ENCODE data around the gene C22orf23.

C22orf23 gene

DNA sequence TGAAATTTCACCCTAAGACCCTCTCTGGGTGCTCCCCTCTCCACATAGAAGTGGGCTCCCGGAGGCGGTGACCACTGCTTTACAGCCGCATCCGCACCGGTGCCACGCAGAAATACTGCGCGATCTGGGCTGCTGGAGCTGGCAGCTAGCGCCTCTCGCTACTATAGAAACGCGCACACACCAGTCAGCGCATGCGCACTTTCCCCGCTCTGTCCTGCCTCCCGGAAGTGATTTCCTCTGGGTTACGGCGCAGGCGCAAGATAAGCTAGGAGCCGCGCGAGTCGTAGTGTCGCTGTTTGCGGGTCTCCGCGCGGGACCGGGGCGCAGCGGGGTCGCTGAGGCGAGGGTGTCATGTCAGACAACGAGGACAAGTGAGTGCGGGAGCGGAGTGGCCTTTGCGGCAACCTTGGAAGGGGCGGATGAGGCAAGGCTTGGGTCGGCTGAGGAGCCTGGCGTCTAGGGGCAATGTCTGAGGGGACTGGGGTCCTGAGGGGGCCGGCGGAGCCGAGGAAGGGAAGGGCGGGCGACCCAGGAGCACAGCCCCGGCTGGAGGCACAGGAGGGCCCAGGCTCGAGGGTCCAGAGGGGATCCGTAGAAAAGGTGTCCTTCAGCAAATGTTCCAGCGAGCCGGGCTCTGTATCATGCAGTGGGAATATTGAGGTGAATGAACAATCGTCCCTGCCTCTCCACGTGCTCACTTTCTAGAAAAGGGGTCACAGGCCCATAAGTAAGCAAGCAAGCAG, at the start of gene C22orf23, which contains the start of gene POLR2F:
Gene C22orf23, minus strand, starts transcription at position 165 of the 743 bp plus-strand sequence. CDS start 452 bp downstream, outside the sequence.
Gene POLR2F, plus strand, starts transcription at position 263 of the 743 bp plus-strand sequence. Its CDS starts 89 bp downstream, at position 352.
- DNase-seq = peak; percentile 81

DNA sequence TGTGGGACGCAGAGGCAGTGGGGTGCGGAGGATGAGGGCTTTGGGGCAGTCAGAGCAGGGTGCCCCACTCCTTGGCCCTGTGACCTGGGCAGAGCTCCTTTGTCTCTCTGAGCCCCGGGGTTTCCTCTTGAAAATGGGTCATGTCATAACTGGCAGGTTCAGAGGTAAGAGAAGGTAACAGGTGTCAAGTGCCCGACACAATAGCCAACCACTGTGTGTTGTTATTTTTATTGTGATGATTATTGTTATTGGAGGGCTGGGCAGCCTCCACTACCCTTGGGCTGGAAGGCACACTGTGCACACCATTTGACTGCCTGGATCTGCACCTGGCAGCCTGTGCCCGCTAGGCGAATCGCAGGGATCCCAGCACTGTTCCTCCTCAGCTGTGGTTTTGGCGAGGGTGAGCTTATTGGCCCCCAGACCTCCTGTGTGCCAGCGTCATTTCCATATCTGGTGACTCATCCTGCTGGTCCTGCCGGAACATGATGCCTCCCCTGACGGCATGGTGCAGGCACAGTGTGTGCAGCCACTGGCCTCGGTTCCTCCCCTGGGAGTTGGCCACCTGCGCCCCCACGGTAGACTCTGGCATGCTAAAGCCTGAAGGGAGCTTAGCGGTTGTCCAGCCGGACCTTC, 46.4 kb upstream of the C22orf23 start:
- DNase-seq = no peak

DNA sequence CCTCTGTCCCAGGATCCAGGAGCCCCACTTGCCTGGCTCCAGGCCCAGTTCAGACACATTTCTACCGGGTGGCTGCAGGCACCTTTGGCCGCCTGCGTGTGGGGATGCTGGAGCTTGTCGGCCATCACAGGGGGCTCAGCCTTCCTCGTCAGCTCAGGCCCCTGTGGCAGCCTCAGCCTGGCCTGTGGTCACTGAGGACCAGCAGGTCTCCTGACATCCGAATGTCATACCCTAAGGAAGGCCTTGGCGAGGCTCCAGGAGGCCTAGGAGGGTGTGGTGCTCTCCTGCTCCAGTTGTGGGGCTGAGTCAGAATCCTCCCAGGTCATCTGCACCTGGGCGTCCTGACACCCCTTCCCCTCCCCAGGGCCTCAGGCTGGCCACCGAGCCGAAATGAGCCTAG, 45.8 kb upstream of the C22orf23 start:
- no peak for DNase-seq

GRCh38 chr22:37998543-37998942, 45.1 kb upstream of the C22orf23 start:
- no peak for DNase-seq

- no peak for DNase-seq
Measured at GRCh38 chr22:37996515-37997246, 43.3 kb upstream of the C22orf23 start.

DNA sequence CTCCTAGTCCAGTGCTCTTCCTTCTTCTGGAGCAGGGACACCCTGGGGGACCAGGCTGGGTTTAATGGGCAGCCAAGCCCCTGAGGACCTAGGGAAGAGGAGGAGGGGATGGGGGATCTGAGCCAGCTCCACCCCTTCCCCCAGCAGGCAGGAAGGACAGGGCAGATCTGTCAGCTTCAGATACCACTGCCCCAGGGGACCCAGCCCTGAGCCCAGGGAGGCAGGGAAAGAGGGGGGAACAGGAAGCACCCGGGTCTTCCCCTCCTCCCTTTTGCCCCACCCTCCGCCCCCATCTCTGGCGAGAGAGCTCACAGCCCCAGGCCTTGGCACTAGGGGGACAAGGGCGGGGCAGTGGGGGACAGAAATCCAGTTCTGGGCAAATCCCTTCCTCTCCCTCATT, 42.7 kb upstream of the C22orf23 start:
- DNase-seq = no peak

DNA sequence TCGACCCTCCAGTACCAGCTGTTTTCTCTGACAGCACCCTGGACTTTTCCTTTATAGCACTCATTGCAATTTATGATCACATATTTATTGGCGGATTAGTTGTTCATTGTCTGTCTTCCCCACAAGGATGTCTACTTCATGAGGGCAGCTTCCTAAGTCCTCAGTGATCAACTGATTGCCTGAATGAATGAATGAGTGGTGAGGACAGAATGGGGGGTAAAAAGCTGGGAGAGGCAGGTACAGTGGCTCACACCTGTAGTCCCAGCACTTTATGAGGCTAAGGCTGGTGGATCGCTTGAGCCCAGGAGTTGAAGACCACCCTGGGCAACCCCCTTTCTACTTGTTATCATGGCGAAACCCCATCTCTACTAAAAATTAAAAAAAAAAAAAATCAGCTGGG, 42.1 kb upstream of the C22orf23 start:
- no peak for DNase-seq

DNA sequence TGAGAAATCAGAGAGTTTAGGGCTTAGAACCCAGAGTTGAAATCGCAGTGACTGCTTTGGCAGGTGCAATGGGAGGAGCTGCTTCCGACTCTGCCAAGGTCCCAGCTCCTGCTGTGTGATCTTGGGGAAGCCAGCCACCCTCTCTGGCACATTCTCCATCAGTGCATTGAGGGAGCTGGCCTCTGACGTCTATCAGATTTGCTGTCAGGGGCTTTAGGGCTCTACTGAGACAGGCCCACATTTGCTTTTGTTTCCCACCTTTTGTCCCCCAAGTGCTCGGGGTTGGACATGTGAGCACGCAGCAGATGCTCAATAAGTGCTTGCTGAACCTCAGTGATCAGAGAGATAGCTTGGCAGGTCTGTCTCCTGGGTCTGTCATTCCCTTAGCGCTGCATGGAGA, 41.6 kb upstream of the C22orf23 start:
- DNase-seq = no peak

DNA sequence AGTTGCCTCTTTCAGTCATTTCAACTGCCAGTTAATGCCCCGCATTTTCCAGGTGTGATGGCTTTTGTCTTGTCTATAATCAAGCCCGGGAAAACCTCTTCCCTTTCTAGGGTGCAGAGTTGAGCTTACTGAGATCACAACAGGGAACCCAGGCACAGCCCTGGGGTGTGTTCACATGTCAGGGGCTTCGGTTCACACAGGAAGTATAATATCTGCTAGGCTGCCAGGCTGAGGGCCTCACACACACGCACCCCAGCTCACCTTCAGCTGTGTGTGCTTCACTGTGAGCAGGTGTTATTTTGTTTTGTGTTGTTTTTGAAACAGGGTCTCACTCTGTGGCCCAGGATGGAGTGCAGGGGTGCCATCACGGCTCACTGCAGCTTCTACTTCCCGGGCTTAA, 40.6 kb upstream of the C22orf23 start:
- DNase-seq = no peak

DNA sequence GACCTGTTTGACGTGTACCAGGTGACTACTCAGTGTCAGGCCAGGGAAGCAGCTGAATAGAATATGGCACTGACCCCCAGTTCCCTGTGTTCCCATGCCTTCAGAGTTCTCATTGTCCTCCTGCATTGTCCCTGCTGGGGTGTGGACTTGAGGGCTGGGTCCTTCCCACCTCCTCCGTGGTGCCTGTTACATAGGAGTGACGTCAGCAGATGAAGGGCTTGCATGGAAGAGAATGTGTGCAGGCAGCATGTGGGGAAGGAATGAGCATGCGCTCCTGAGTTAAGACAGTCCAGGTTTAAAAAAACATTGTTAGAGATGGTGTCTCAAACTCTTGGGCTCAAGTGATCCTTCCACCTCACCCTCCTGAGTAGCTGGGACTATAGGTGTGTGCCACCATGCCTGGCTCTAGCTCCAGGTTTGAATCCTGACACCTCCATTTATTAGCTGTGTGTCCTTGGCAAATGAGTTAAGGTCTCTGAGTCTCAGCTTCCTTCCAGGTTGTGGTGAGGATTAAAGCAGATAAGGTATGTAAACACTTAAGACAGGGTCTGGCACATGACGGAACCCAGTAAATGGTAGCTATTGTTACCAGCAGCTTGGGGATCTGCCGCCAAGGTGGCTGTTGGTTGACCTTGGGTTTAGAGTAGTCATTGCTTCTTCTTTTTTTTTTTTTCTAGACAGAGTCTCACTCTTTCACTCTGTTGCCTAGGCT, 38.5 kb upstream of the C22orf23 start:
- no peak for DNase-seq

- no peak for DNase-seq
Measured at GRCh38 chr22:37990862-37991261, 37.5 kb upstream of the C22orf23 start.

DNA sequence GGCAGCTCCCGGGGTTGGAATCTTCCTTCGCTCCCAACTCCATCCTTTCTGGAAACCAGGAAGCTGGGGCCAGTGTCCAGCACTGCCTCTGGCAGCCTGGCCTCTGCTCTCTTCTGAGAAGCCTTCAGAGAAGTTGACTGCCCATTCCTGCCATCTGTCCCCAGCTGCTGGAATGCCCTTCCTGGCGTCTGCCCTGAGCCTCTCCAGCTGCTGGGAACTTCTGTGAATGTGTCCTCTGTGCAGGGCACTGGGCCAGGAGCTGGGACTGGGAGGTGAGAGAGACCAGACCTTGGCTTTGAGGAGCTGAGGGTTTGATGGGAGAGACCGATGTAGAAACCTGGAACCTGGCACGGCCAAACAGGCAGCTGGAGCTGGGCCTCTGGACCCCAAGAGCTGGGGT, 36.9 kb upstream of the C22orf23 start:
- no peak for DNase-seq

GRCh38 chr22:37989146-37990045, 36.0 kb upstream of the C22orf23 start:
- DNase-seq = no peak

- no peak for DNase-seq
Measured at GRCh38 chr22:37986371-37986770, 33.0 kb upstream of the C22orf23 start.

- no peak for DNase-seq
Measured at GRCh38 chr22:37985751-37986281, 32.4 kb upstream of the C22orf23 start.

- DNase-seq = no peak
Measured at GRCh38 chr22:37985050-37985585, 31.7 kb upstream of the C22orf23 start.

DNA sequence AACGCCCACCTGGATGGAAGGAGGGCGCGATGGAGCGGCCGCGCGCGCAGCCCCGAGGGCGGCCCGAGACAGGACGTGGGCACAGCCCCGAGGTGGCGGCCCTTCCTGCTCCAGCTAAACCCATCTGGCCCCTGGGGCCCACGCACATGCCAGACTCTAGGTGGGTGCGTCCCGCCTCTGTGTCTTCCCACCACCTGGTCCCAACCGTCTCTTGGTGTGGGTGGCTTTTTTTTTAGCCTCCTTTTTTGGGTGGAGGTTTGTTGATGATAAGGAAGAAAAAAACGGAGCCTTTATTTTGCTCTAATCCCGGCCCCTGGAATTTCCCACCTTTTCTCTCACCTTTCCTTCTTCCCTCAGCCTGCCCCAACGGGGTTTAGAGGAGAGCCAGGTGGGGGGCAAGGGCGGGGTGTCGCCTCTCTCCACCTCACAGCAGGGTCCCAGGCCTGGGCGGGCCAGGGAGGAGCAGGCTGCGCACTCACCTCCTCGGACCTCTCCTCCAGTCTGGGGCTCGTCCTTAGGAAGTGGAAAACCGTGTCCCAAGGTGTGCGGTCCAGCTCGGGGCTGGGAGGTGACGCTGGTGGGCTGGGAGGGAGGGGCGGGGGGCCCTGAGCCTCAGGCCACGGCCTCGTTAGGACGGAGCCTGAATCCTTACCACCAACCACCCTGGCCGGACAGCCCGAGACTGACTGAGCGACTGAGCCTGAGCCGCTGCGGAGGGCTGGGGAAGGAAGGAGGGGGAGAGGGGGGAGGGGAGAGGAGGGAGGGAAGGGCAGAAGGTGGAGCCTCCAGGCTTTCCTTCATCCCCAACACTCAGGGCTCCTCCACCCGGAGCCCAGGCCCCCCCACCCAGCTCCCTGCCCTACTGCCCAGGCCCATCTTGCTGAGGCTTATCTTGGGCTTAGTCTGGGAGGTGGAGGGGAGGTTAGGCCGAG, 30.7 kb upstream of the C22orf23 start, which contains the start of gene SOX10:
Gene SOX10, minus strand, starts transcription at position 696 of the 932 bp plus-strand sequence. CDS start 771 bp downstream, outside the sequence.
- no peak for DNase-seq

GRCh38 chr22:37982938-37983859, 29.8 kb upstream of the C22orf23 start:
- no peak for DNase-seq

All from NCI-H774 (cell line).